HEK293 (cell line): ENCODE results near the gene GALNT16.

Experiments
- ZNF571 ChIP-seq: fragments of 450-650 bp; formaldehyde crosslinking; IDR thresholded peaks from 2 replicates; pipeline ENCODE4 v1.5.0; 2017; ENCODE audit warnings: missing biosample characterization, missing genetic modification characterization
- TF ChIP-seq, protein P1 (sequence below): fragments of 450-650 bp; formaldehyde crosslinking; IDR thresholded peaks from 2 replicates; pipeline ENCODE4 v1.5.1; 2016; ENCODE audit warnings: missing biosample characterization, missing genetic modification characterization

DNA sequence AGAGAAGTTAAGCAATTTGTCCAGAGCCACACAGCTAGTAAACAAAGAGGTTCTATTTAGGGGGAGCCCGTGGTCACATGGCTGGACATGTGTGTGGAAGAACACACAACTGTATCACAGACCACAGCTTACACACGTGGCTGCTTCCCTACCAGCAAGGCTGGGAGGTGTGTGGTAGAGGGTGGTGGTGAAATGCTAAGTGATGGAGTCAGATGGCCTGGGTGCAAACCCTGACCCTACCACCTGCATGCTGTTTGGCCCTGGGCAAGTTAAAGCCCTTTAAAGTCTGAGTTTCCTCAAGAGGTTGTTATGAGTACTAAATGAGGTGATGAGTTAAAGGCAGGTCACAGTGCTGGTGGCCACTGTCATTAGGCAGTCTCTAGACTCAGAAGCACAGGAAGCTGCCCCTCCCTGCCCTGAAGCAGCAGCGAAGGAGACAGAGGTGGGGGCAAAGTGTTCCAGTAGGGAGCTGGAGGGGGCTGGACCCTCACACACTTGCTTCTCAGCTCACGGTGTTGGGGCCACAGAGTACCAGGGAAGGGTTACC is 73.9 kb downstream of the GALNT16 start:
- TF ChIP-seq, protein P1, sequence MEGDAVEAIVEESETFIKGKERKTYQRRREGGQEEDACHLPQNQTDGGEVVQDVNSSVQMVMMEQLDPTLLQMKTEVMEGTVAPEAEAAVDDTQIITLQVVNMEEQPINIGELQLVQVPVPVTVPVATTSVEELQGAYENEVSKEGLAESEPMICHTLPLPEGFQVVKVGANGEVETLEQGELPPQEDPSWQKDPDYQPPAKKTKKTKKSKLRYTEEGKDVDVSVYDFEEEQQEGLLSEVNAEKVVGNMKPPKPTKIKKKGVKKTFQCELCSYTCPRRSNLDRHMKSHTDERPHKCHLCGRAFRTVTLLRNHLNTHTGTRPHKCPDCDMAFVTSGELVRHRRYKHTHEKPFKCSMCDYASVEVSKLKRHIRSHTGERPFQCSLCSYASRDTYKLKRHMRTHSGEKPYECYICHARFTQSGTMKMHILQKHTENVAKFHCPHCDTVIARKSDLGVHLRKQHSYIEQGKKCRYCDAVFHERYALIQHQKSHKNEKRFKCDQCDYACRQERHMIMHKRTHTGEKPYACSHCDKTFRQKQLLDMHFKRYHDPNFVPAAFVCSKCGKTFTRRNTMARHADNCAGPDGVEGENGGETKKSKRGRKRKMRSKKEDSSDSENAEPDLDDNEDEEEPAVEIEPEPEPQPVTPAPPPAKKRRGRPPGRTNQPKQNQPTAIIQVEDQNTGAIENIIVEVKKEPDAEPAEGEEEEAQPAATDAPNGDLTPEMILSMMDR (tag by site-specific recombination): no peak
- TF ChIP-seq ZNF571 (tag by site-specific recombination): no peak
